HG02973 (cell line): ENCODE measurements around the gene ORM2.
A peak's percentile ranks its signal among the peaks of the same experiment; 100 is the strongest.

Source experiments
- ATAC-seq: cut with Tn5 transposase; IDR thresholded peaks from one replicate; pipeline ENCODE4 v1.9.1; 2021; ENCODE audit warnings: moderate library complexity; ENCODE audit not compliant: unreplicated experiment

The ORM2 gene

GRCh38 chr9:114346146-114346545 lies 16.5 kb downstream of the ORM2 start:
- ATAC-seq, result no peak

- no peak for ATAC-seq
Measured at GRCh38 chr9:114347675-114348074, 18.0 kb downstream of the ORM2 start.

GRCh38 chr9:114348261-114348905 lies 18.7 kb downstream of the ORM2 start:
- no peak for ATAC-seq

GRCh38 chr9:114348906-114349482 lies 19.3 kb downstream of the ORM2 start:
- ATAC-seq, result peak; percentile 85

GRCh38 chr9:114349713-114350480 lies 20.2 kb downstream of the ORM2 start:
- no peak for ATAC-seq

- no peak for ATAC-seq
Measured at GRCh38 chr9:114350636-114351401, 21.1 kb downstream of the ORM2 start.

GRCh38 chr9:114351932-114352331 lies 22.3 kb downstream of the ORM2 start:
- no peak for ATAC-seq

- ATAC-seq, result no peak
Measured at GRCh38 chr9:114355821-114356220, 26.2 kb downstream of the ORM2 start.

- ATAC-seq, result no peak
Measured at GRCh38 chr9:114356792-114357191, 27.1 kb downstream of the ORM2 start.

- ATAC-seq, result no peak
Measured at GRCh38 chr9:114357360-114357759, 27.7 kb downstream of the ORM2 start.

- no peak for ATAC-seq
Measured at GRCh38 chr9:114357911-114358328, 28.3 kb downstream of the ORM2 start.

GRCh38 chr9:114359801-114360200 lies 30.1 kb downstream of the ORM2 start:
- no peak for ATAC-seq

GRCh38 chr9:114361542-114361941 lies 31.9 kb downstream of the ORM2 start:
- no peak for ATAC-seq

- no peak for ATAC-seq
Measured at GRCh38 chr9:114362394-114362793, 32.7 kb downstream of the ORM2 start.

- ATAC-seq, result no peak
Measured at GRCh38 chr9:114363424-114363823, 33.8 kb downstream of the ORM2 start.

GRCh38 chr9:114364134-114365041 lies 34.7 kb downstream of the ORM2 start:
- ATAC-seq, result no peak

- ATAC-seq, result no peak
Measured at GRCh38 chr9:114365194-114365593, 35.5 kb downstream of the ORM2 start.

GRCh38 chr9:114366334-114367128 lies 36.9 kb downstream of the ORM2 start:
- ATAC-seq, result peak; percentile 50

- no peak for ATAC-seq
Measured at GRCh38 chr9:114367366-114367765, 37.7 kb downstream of the ORM2 start.
